Right lobe of liver (tissue), 6 donors: ENCODE data around the gene NAGLU. TPM values are rescaled to one million over a fixed set of nuclear protein-coding genes. Genes with fewer than 3 reads are reported as not detected.
A peak's percentile ranks its signal among the peaks of the same experiment; 100 is the strongest.

Experiments
- ATAC-seq, 4 donors: fragments of 200-7000 bp; cut with Tn5 transposase; one replicate each; pipeline ENCODE4 v1.9.1; 2020; ENCODE audit warnings: mild to moderate bottlenecking in 4 of 4, moderate library complexity in 4 of 4
- DNase-seq, 3 donors: peaks; one replicate each; pipeline ENCODE4 v3.0.0-alpha.2; 2020
- H3K27ac ChIP-seq, 3 donors: fragments of 200-600 bp; one replicate each; pipeline ENCODE4 v1.8.0; 2022
- H3K27me3 ChIP-seq, 2 donors: fragments of 200-600 bp; one replicate each; pipeline ENCODE4 v1.8.0; 2022
- H3K36me3 ChIP-seq, 4 donors: fragments of 200-600 bp; sonication (generic) in 1 of 4; one replicate each; pipeline versions ENCODE4 v1.5.1 to v1.8.0; 2017 to 2022; ENCODE audit warnings: control low read depth in 1 of 4
- H3K4me1 ChIP-seq, 4 donors: fragments of 200-600 bp; sonication (generic) in 1 of 4; one replicate each; pipeline versions ENCODE4 v1.5.1 to v1.8.0; 2017 to 2022; ENCODE audit warnings: control low read depth in 1 of 4
- H3K4me3 ChIP-seq, 3 donors: fragments of 200-600 bp; one replicate each; pipeline ENCODE4 v1.8.0; 2022
- H3K9me3 ChIP-seq, 4 donors: fragments of 200-600 bp; sonication (generic) in 1 of 4; one replicate each; pipeline versions ENCODE4 v1.5.1 to v1.8.0; 2017 to 2022; ENCODE audit warnings: control low read depth in 1 of 4
- CTCF ChIP-seq, 4 donors: fragments of 200-600 bp in 3 of 4; fragments of 450-650 bp in 1 of 4; IDR thresholded peaks; one replicate each; pipeline versions ENCODE4 v1.5.1 to v1.8.0; 2016 to 2022; ENCODE audit warnings: antibody characterized with exemption in 4 of 4, mild to moderate bottlenecking in 2 of 4
- POLR2A ChIP-seq: fragments of 450-650 bp; IDR thresholded peaks from one replicate; pipeline ENCODE4 v1.6.1; 2017; ENCODE audit warnings: antibody characterized with exemption, mild to moderate bottlenecking
- WGBS: methylation state at CpG from one replicate; pipeline ENCODE4 v1.1.6; 2018; ENCODE audit warnings: low coverage, low lambda C conversion rate; ENCODE audit not compliant: insufficient coverage; ENCODE audit errors: missing lambda C conversion rate; 5-methylcytosine and 5-hydroxymethylcytosine counted together
- intact Hi-C, 2 donors: fragments of 100-400 bp; cut with DNase I; formaldehyde crosslinking; loops; one replicate each; pipeline versions ENCODE4 v1.11.2 to v1.14.1; 2022
- total RNA-seq, 6 experiments: library from RNA; depleted of rRNA in 2 of 6; stranded (reverse); fragments of >200 nt in 2 of 6; fragmentation: NEBNext Ultra II Directional in 3 of 6; extraction: Animal tissue kit (Norgen Biotek cat#: 25700) in 3 of 6; gene quantifications; one replicate each; pipeline versions ENCODE4 v1.1.0 to v1.2.4, GENCODE V29; 2016 to 2023
- donor health status: DM: no; HTN: yes; CAD: no.
- donor health status: DM: no; HTN: no; CAD: no.
- donor health status: DM: no; HTN: no; CAD: no.
- donor health status: DM: no; HTN: yes; CAD: no.
- donor health status: DM: no; HTN: yes; CAD: no.

Gene NAGLU
- total RNA-seq, 6 experiments from 2014 or later, result 36.4 to 81.6 (median 43.7) TPM

GRCh38 chr17:42535155-42536047 lies 640 bp upstream of the NAGLU start:
- H3K27me3 ChIP-seq, result no peaks in the 10 kb centered on the region
- no peak for ATAC-seq
- H3K36me3 ChIP-seq, result peaks cover 0 to 11% (median 2%) of the 10 kb centered on the region in 4 donors
- intact Hi-C loops, result no loop called here
- peaks cover 0 to 40% (median 18%) of the 10 kb centered on the region in 4 donors for H3K4me1 ChIP-seq
- H3K27ac ChIP-seq, result peak overlapping the region; percentile 89 to 100 (median 92)
- peak in 1 of 3 donors; percentile 52 for DNase-seq
- H3K4me3 ChIP-seq, result peak overlapping the region; percentile 44 to 69 (median 64)
- H3K9me3 ChIP-seq, result no peaks in the 10 kb centered on the region
- WGBS, result 26% methylated on average over 20 of the region's 26 CpGs
- TF ChIP-seq POLR2A (no peak), CTCF (IDR thresholded peaks at IDR 0.05) (no peak)

GRCh38 chr17:42536372-42537155 lies 523 bp downstream of the NAGLU start:
- ATAC-seq, result peak; percentile 66 to 85 (median 78)
- intact Hi-C loops, result no loop called here
- DNase-seq, result peak; percentile 94 to 95 (median 94)
- 5% methylated on average over 4 of the region's 65 CpGs for WGBS
- H3K36me3 ChIP-seq, result peaks cover 0 to 11% (median 2%) of the 10 kb centered on the region in 4 donors
- TF ChIP-seq POLR2A, result peak; percentile 92
- peak in 1 of 4 donors; percentile 2 for TF ChIP-seq CTCF (IDR thresholded peaks at IDR 0.05)
- peak overlapping the region; percentile 44 to 69 (median 64) for H3K4me3 ChIP-seq
- peak overlapping the region; percentile 89 to 100 (median 92) for H3K27ac ChIP-seq
- H3K9me3 ChIP-seq, result no peaks in the 10 kb centered on the region
- H3K4me1 ChIP-seq, result peaks cover 0 to 35% (median 15%) of the 10 kb centered on the region in 4 donors
- no peaks in the 10 kb centered on the region for H3K27me3 ChIP-seq

- intact Hi-C loops, result no loop called here
- TF ChIP-seq CTCF (IDR thresholded peaks at IDR 0.05) (no peak), POLR2A (no peak)
- Histone ChIP-seq H3K36me3 (peaks cover 0 to 16% (median 2%) of the 10 kb centered on the region in 4 donors), H3K9me3 (no peaks in the 10 kb centered on the region), H3K27ac (peak overlapping the region; percentile 89 to 100 (median 92)), H3K4me1 (peaks cover 0 to 39% (median 14%) of the 10 kb centered on the region in 4 donors), H3K4me3 (peak overlapping the region; percentile 44 to 69 (median 64)), H3K27me3 (no peaks in the 10 kb centered on the region)
- 67% methylated on average over 3 of the region's 31 CpGs for WGBS
- DNase-seq (peak in 1 of 3 donors; percentile 60), ATAC-seq (peak in 1 of 4 donors; percentile 0)
Measured at GRCh38 chr17:42537156-42537805, 1.2 kb downstream of the NAGLU start.

GRCh38 chr17:42537826-42538451 lies 1.9 kb downstream of the NAGLU start:
- H3K9me3 ChIP-seq, result no peaks in the 10 kb centered on the region
- no peaks in the 10 kb centered on the region for H3K27me3 ChIP-seq
- 92% methylated on average over 2 of the region's 5 CpGs for WGBS
- peak in 1 of 3 donors; percentile 29 for DNase-seq
- H3K27ac ChIP-seq, result no peak overlapping the region
- H3K4me1 ChIP-seq, result peaks cover 0 to 37% (median 14%) of the 10 kb centered on the region in 4 donors
- no peak for TF ChIP-seq CTCF (IDR thresholded peaks at IDR 0.05)
- no peak overlapping the region for H3K4me3 ChIP-seq
- intact Hi-C loops, result no loop called here
- no peak for ATAC-seq
- H3K36me3 ChIP-seq, result peaks cover 0 to 16% (median 4%) of the 10 kb centered on the region in 4 donors
